ENCODE data around the gene TMCC3. TPM values are rescaled to one million over a fixed set of nuclear protein-coding genes. Genes with fewer than 3 reads are reported as not detected.

The TMCC3 gene
- total and polyA plus RNA-seq, 5 experiments from 2014 or later = 0.18 to 5.7 (median 0.71) TPM; not detected in 2

- POLR2A ChIA-PET = no interaction called here
- Mint-ChIP-seq H3K4me3 (no peak overlapping the region), H3K36me3 (no peaks in the 10 kb centered on the region), H3K27me3 (peaks cover 0 to 7% (median 3%) of the 10 kb centered on the region in 5 donors), H3K9me3 (no peaks in the 10 kb centered on the region), H3K27ac (no peak overlapping the region), H3K4me1 (peaks cover 4 to 11% (median 5%) of the 10 kb centered on the region in 4 donors)
- no peak for DNase-seq
- ATAC-seq = no peak
Measured at GRCh38 chr12:94589591-94590001, 60.8 kb downstream of the TMCC3 start.

GRCh38 chr12:94588346-94588745 lies 62.0 kb downstream of the TMCC3 start:
- Mint-ChIP-seq H3K9me3 (no peaks in the 10 kb centered on the region), H3K4me1 (peaks cover 0 to 11% (median 4%) of the 10 kb centered on the region in 4 donors), H3K4me3 (no peak overlapping the region), H3K27me3 (peaks cover 0 to 7% (median 3%) of the 10 kb centered on the region in 5 donors), H3K36me3 (no peaks in the 10 kb centered on the region), H3K27ac (no peak overlapping the region)
- ATAC-seq (no peak), DNase-seq (no peak)
- POLR2A ChIA-PET = no interaction called here

GRCh38 chr12:94587266-94588241 lies 62.8 kb downstream of the TMCC3 start:
- no peaks in the 10 kb centered on the region for H3K9me3 Mint-ChIP-seq
- POLR2A ChIA-PET = no interaction called here
- peak overlapping the region in 1 of 10 donors; percentile 40 for H3K27ac Mint-ChIP-seq
- ATAC-seq = no peak
- no peaks in the 10 kb centered on the region for H3K36me3 Mint-ChIP-seq
- H3K4me1 Mint-ChIP-seq = peaks cover 0 to 11% (median 4%) of the 10 kb centered on the region in 4 donors
- H3K27me3 Mint-ChIP-seq = peaks cover 0 to 7% (median 3%) of the 10 kb centered on the region in 5 donors
- no peak for DNase-seq
- H3K4me3 Mint-ChIP-seq = no peak overlapping the region

- no peak for ATAC-seq
- Mint-ChIP-seq H3K4me3 (no peak overlapping the region), H3K27me3 (peaks cover 0 to 7% (median 3%) of the 10 kb centered on the region in 5 donors), H3K4me1 (peaks cover 0 to 11% (median 4%) of the 10 kb centered on the region in 4 donors), H3K36me3 (no peaks in the 10 kb centered on the region), H3K9me3 (no peaks in the 10 kb centered on the region), H3K27ac (no peak overlapping the region)
- POLR2A ChIA-PET = no interaction called here
- DNase-seq = no peak
Measured at GRCh38 chr12:94586589-94587259, 63.6 kb downstream of the TMCC3 start.

GRCh38 chr12:94585626-94586025 lies 64.7 kb downstream of the TMCC3 start:
- Mint-ChIP-seq H3K4me1 (peaks cover 0 to 11% (median 4%) of the 10 kb centered on the region in 4 donors), H3K27me3 (peaks cover 0 to 5% (median 0%) of the 10 kb centered on the region in 5 donors), H3K36me3 (no peaks in the 10 kb centered on the region), H3K27ac (peak overlapping the region in 2 of 10 donors; percentile 37 to 48), H3K9me3 (no peaks in the 10 kb centered on the region), H3K4me3 (peak overlapping the region in 1 of 10 donors; percentile 33)
- peak in 1 of 2 donors; percentile 50 for ATAC-seq
- POLR2A ChIA-PET = no interaction called here
- DNase-seq = no peak

- no peaks in the 10 kb centered on the region for H3K27me3 Mint-ChIP-seq
- H3K9me3 Mint-ChIP-seq = no peaks in the 10 kb centered on the region
- no peaks in the 10 kb centered on the region for H3K36me3 Mint-ChIP-seq
- H3K4me3 Mint-ChIP-seq = no peak overlapping the region
- POLR2A ChIA-PET = no interaction called here
- H3K4me1 Mint-ChIP-seq = peaks cover 0 to 11% (median 4%) of the 10 kb centered on the region in 4 donors
- DNase-seq = no peak
- no peak for ATAC-seq
- no peak overlapping the region for H3K27ac Mint-ChIP-seq
Measured at GRCh38 chr12:94584377-94584776, 66.0 kb downstream of the TMCC3 start.

GRCh38 chr12:94582591-94582990 lies 67.8 kb downstream of the TMCC3 start:
- H3K4me1 Mint-ChIP-seq = peaks cover 0 to 11% (median 4%) of the 10 kb centered on the region in 4 donors
- ATAC-seq (no peak), DNase-seq (no peak)
- no peak overlapping the region for H3K4me3 Mint-ChIP-seq
- H3K27ac Mint-ChIP-seq = peak overlapping the region in 1 of 10 donors; percentile 5
- peaks cover 0 to under 1% (median 0%) of the 10 kb centered on the region in 5 donors for H3K27me3 Mint-ChIP-seq
- no peaks in the 10 kb centered on the region for H3K36me3 Mint-ChIP-seq
- POLR2A ChIA-PET = no interaction called here
- H3K9me3 Mint-ChIP-seq = no peaks in the 10 kb centered on the region

GRCh38 chr12:94575645-94576403 lies 74.5 kb downstream of the TMCC3 start:
- Mint-ChIP-seq H3K4me1 (no peaks in the 10 kb centered on the region), H3K9me3 (no peaks in the 10 kb centered on the region), H3K4me3 (no peak overlapping the region), H3K27me3 (peaks cover 0 to 14% (median 2%) of the 10 kb centered on the region in 5 donors), H3K36me3 (no peaks in the 10 kb centered on the region), H3K27ac (no peak overlapping the region)
- POLR2A ChIA-PET = no interaction called here
- ATAC-seq (no peak), DNase-seq (no peak)

GRCh38 chr12:94575024-94575423 lies 75.3 kb downstream of the TMCC3 start:
- Mint-ChIP-seq H3K9me3 (no peaks in the 10 kb centered on the region), H3K27ac (no peak overlapping the region), H3K4me1 (no peaks in the 10 kb centered on the region), H3K27me3 (peaks cover 0 to 14% (median 4%) of the 10 kb centered on the region in 5 donors), H3K36me3 (no peaks in the 10 kb centered on the region), H3K4me3 (no peak overlapping the region)
- POLR2A ChIA-PET = no interaction called here
- DNase-seq (no peak), ATAC-seq (no peak)

GRCh38 chr12:94571556-94571955 lies 78.8 kb downstream of the TMCC3 start:
- POLR2A ChIA-PET = no interaction called here
- Mint-ChIP-seq H3K27ac (no peak overlapping the region), H3K4me3 (no peak overlapping the region), H3K27me3 (peaks cover 3 to 18% (median 12%) of the 10 kb centered on the region in 5 donors), H3K4me1 (no peaks in the 10 kb centered on the region), H3K9me3 (no peaks in the 10 kb centered on the region), H3K36me3 (no peaks in the 10 kb centered on the region)
- DNase-seq = no peak
- ATAC-seq = no peak

GRCh38 chr12:94570161-94570560 lies 80.2 kb downstream of the TMCC3 start:
- Mint-ChIP-seq H3K36me3 (no peaks in the 10 kb centered on the region), H3K4me1 (no peaks in the 10 kb centered on the region), H3K9me3 (no peaks in the 10 kb centered on the region), H3K4me3 (no peak overlapping the region), H3K27ac (no peak overlapping the region), H3K27me3 (peaks cover 3 to 18% (median 14%) of the 10 kb centered on the region in 5 donors)
- POLR2A ChIA-PET = no interaction called here
- DNase-seq = no peak
- no peak for ATAC-seq

GRCh38 chr12:94567761-94568160 lies 82.6 kb downstream of the TMCC3 start:
- no peaks in the 10 kb centered on the region for H3K9me3 Mint-ChIP-seq
- no peaks in the 10 kb centered on the region for H3K36me3 Mint-ChIP-seq
- ATAC-seq (no peak), DNase-seq (no peak)
- no peak overlapping the region for H3K4me3 Mint-ChIP-seq
- no peaks in the 10 kb centered on the region for H3K4me1 Mint-ChIP-seq
- H3K27ac Mint-ChIP-seq = no peak overlapping the region
- H3K27me3 Mint-ChIP-seq = peaks cover 3 to 18% (median 9%) of the 10 kb centered on the region in 5 donors
- POLR2A ChIA-PET = no interaction called here

All from naive thymus-derived CD8-positive, alpha-beta T cell (primary cell).